Fibroblast of pulmonary artery (primary cell): ENCODE data around the gene GMEB1.
"Not testable (repeated sequence)": the region's sequence is repeated elsewhere in the genome, so short reads cannot be mapped to it uniquely, and the experiment has no call there.

Experiments
- DNase-seq: peaks from one replicate; pipeline ENCODE4 v3.0.0-alpha.2; 2010; ENCODE audit warnings: low read depth
- H3K4me3 ChIP-seq: replicated peaks from 2 replicates; pipeline ENCODE4 v1.5.1; 2011; ENCODE audit warnings: low read depth, mild to moderate bottlenecking, control low read depth, low read length, moderate library complexity
- TF ChIP-seq, protein P1 (sequence below): IDR thresholded peaks from 2 replicates; pipeline ENCODE4 v1.5.1; 2011; ENCODE audit warnings: mild to moderate bottlenecking, control low read depth, low read length, inconsistent platforms; ENCODE audit errors: missing control alignments

Gene GMEB1

DNA sequence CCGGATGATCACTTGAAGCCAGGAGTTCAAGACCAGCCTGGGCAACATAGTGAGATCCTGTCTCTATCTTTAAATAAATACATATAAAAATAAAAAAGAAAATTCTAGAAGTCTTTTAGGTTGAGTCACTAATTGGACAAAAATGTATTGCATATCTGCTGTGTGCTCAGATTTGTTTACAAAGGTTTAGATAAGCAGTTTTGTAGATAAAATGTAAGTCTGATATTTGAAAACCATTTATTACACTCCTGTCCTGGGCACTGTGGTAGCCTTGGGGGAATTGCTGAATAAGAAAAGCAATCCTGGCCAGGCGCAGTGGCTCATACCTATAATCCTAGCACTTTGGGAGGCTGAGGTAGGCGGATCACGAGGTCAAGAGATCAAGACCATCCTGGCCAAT is 11.6 kb downstream of the GMEB1 start:
- TF ChIP-seq, protein P1, sequence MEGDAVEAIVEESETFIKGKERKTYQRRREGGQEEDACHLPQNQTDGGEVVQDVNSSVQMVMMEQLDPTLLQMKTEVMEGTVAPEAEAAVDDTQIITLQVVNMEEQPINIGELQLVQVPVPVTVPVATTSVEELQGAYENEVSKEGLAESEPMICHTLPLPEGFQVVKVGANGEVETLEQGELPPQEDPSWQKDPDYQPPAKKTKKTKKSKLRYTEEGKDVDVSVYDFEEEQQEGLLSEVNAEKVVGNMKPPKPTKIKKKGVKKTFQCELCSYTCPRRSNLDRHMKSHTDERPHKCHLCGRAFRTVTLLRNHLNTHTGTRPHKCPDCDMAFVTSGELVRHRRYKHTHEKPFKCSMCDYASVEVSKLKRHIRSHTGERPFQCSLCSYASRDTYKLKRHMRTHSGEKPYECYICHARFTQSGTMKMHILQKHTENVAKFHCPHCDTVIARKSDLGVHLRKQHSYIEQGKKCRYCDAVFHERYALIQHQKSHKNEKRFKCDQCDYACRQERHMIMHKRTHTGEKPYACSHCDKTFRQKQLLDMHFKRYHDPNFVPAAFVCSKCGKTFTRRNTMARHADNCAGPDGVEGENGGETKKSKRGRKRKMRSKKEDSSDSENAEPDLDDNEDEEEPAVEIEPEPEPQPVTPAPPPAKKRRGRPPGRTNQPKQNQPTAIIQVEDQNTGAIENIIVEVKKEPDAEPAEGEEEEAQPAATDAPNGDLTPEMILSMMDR = no peak
- DNase-seq = no peak
- no peak overlapping the region for H3K4me3 ChIP-seq

DNA sequence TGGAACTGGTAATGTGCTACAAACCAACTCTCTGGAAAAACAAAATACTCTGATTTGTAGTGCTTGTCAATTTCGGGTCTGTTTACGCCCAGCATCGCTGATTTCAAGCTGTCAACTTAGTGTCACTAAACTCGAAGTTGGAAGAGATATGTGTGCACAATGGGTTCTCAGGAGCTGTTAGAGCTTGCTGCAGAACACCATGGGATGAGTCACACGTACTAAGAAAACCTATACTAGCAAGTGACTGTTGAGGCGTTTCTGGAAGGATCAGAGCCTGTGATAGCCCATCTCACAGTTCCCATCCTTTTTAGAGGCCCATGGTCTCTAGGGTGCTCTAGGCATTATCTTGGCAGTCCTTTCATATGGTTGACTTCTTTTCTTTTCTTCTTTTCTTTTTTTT is 14.3 kb downstream of the GMEB1 start:
- no peak for DNase-seq
- TF ChIP-seq, protein P1 = no peak
- no peak overlapping the region for H3K4me3 ChIP-seq

DNA sequence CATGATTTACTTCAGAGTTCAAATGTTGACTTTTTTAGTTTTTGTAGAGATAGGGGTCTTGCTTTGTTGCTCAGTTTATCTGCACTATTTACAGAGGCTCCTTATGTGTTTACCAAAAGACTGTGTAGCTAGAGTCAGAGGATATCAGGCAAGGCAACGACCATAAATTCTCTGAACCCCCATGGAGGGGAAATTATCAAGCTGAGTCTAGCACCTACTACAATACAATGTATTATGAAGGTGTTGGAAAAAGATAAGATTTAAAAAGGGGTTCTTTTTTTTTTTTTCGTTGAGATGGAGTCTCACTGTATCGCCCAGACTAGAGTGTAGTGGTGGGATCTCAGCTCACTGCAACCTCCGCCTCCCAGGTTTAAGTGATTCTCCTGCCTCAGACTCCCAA is 16.4 kb downstream of the GMEB1 start:
- TF ChIP-seq, protein P1 = no peak
- H3K4me3 ChIP-seq = no peak overlapping the region
- no peak for DNase-seq

DNA sequence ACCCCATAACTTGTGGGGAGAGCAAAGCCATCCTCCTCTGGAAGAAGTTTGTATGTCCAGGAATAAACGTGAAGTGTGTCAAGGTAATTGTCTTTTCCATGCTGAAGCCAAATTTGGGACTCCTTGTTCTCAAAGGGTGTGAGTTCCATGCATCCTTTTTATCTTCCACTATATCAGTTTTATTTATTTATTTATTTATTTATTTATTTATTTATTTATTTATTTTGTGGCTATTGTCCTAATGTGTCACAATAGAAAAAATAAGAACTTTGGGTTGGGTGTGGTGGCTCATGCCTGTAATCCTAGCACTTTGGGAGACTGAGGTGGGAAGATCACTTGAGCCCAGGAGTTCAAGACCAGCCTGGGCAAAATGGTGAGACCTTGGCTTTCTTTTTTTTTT is 23.0 kb downstream of the GMEB1 start:
- H3K4me3 ChIP-seq, DNase-seq: not testable (repeated sequence)

DNA sequence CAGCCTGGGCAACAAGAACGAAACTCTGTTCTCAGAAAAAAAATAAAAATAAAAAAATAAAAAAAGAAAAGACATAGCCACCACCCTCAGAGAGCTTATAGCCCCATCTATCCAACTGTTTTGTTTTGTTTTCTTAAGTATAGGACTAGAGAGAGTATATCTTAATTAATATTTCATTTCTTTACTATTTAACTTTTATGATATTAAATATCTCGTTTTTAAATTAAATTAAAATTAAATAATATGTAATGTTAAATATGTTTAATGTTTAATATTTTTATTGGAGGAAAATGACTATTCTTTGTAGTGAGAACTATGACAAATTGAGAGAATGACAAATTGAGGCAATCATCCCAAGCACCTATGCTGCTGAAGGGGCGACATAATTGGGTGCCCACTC is 35.0 kb downstream of the GMEB1 start:
- H3K4me3 ChIP-seq = no peak overlapping the region
- no peak for DNase-seq
- TF ChIP-seq, protein P1 = no peak

DNA sequence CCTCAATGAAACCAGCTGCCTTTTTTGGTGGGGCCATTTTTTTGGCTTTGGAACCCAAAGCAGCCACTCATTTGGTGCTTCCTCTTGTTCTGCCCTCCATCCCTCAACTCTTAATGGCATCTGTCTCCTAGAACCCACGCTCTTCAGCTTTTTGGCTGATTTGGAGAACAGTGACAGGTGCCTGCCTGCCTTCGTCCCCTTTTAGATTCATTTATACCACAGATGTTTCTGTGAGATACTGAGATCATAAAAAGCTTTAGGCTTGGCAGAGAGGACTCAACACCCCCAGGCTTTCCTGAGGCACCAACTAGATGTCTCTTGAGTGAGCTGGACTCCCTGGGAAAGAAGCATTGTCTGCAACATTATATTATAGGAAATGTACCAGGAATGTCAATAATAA is 47.8 kb downstream of the GMEB1 start:
- no peak overlapping the region for H3K4me3 ChIP-seq
- no peak for DNase-seq
- TF ChIP-seq, protein P1 = no peak

DNA sequence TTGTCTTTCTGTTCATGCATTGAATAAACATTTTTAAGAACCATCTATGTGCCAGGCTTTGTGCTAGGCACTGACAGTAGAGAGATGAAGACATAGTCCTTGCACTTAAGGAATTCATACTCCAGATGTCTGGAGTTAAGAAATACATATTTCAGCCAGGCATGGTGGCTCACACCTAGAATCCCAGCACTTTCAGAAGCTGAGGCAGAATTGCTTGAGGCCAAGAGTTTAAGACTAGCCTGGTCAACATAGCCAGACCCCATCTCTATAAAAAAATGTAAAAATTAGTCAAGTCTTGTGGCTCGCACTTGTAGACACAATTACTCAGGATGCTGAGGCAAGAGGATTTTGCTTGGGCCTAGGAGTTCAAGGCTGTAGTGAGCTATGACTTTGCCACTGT is 49.6 kb downstream of the GMEB1 start:
- TF ChIP-seq, protein P1 = no peak
- H3K4me3 ChIP-seq = no peak overlapping the region
- no peak for DNase-seq
